HG03520 (cell line): Measurements from ENCODE around the gene HOXC9.

ENCODE experiments used
- ATAC-seq: cut with Tn5 transposase; IDR thresholded peaks from one replicate; pipeline ENCODE4 v1.9.1; 2021; ENCODE audit warnings: mild to moderate bottlenecking, moderate library complexity; ENCODE audit not compliant: unreplicated experiment

The HOXC9 gene

DNA sequence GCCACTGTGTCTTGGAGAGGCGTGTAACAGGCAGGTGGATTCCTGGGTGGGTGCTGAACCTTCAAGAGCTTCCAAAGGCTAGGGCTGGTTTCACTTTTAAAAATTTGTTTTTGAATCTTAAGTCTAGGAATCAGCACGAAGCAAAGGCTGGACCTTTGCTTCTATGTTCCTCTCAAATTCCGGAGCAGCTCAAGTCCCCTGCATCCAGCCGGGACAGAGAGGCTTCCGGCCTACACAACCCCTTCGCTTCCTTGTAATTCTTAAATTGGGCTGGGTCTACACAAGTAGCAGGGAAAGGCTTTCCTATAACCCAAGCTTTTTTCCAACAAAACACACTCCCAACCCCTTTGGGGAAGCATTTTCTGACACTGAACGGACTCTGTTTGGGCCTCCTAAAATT, 37.0 kb upstream of the HOXC9 start:
- no peak for ATAC-seq

DNA sequence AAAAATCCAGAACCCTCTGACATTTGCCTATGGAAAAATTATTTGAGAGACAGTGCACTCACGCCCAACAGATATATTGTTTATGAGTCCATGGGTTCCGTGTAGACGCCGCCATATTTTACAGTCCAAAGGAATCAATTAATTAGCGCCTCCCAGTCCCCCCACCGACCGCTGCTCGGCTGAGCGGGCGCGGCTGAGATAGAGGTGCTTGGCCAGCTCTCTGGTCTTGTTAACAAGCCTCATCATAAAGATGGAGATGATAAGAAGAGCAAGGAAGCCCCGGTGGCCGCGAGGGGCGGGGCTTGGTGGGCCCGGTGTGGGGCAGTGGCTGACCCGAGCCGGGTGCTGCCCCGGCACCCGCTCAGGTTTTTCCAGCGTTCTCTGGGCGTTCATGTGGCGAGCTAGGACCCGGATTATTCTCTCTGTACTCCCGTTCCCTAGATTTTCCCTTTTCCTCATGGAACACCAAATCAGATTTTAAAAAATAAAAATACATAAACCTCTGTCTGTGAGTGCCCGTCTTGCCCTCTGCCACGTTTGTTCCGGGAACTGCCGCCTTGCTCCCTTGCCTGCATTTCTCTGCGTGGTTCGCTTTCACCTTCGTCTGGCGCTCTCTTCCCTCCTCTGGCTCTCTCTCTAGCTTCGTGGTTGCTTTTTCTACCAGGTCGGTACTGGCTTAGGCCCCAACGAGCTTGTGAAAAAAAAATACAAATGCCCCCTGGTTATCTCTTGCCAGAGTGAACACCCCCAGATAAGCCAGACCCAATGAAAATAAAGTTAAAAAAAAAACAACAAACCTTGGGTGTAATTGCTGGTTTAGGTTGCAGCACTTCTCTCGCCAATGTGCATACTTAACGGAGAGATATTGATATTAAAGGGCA, 36.3 kb upstream of the HOXC9 start:
- ATAC-seq, result no peak

DNA sequence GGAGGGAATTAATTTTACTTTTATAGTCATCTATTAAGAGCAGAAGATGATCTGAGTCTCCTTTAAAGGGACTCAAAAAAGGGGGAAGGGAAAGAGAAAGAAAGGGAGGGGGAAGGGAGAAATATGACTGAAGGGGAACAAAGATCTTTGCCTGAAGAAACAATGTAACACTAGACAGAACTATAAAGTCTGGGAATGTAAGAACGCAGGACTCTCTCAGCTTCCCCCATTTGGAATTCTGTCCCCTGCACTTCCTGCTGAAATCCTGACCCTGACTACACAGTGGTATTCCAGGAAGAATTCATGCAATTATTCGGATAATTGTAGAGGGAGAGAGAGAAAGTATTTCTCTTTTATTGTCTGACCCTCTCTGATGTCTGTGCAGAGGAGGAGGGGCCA, 35.6 kb upstream of the HOXC9 start:
- no peak for ATAC-seq

DNA sequence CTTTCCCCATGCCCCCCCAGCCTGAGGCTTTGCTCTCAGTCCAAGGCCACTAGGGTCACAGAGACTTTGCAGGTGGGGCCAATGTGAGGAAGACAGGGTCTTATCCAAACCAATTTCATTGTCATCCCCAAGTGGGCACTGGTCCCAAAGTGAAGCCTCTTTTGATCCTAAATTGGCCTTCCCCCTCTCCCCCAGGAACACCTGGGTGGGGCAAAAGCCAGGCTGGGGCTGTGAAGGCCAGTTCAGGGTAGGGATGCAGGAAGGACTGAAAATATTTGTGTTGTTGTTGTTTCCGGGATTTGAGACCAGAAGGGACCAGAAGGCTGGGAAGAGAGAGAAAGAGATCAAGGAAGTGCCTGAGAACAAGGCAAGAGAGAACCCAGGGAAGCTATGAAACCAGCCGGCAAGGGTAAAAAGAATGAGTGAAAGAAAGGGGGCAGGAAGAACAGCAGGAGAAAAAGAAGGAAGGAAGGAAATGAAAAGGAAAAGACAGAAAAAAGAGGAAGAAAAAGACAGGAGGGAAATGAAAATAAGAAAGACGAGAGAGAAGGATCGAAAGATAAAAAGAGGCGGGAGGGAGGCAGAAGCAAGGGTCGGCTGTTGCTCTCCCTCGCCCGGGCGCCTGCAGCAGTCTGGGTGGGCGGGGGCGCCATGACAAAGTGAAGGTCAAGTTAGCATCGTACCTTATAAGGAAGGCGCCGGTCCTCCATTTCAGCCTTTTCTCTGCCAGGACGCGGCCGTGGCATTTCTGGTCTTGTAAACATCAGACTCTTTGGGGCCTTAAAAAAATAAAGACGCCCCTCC, 34.5 kb upstream of the HOXC9 start:
- ATAC-seq, result no peak

DNA sequence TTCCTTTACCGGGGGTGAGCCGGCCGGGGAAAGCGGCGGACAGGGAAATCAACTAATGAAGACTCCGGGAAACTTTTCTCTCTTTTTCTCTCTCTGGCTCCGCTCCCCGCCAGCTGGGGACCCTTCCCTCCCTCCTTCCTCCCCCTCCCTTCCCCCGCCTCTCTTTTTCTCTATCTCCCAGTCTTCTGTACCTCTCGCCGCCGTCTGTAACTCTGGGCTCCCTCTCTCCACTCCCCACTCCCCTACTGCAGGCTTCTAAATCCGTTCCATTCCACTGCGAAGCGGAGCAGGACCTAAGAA, 33.9 kb upstream of the HOXC9 start:
- ATAC-seq, result no peak

DNA sequence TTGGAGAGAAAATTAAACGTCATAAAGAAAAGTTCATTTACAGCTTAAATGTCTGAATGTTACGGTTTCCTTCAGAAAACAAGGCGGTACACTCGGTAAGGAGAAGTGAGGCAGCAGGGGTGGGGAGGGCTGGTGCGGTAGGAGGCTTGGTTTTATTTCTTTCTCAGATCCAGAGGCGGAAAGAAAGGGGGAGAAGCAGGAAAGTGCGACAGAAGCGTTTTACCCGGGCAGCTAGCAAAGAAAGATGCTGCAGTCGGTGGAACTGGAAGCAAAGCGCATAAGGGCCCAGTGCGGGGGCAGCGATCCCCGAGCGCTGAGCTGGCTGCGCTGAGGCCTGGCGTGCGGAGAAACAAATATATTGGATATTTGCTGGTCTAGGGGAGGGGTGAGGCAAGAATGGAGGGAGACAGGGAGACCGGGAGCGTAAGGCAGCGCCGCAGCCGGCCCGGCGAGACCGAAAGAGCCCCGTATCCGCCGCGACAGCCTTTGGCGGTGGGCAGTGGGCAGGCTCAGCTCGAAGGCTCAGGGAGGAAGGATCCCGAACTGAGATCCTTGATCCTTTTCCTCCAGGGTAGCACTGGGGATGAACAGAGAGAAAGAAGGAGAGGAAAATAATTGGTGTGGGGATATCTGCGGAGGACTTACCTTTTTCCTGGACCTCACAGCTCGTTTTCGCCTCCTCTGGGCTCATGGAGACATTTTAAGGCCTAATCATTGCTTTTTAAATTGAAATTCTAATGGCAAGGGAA, 33.4 kb upstream of the HOXC9 start:
- ATAC-seq, result no peak

DNA sequence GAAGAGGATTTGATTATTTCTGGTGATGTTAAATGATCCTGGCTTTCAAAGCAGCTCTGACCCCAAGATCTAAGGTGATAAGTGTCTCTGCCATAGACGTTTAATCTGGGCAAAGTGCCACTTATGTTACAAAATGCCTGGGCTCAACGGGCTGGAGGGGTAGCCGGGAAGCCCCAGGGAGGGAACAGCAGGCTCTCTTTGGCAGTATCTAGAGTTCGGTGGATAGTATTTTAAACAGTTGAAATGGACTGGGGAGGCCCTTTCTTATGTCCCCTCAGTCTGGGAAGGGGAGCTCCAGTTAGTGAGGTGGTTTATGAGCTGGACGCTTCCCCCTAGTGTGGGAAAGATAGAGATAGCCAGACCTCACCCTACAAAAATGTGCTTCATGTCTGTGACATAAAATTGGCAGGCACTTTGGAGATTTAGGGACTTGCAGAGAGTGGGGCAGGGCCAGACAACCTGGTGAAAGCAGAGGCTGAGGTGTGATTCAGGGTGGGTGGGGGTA, 32.5 kb upstream of the HOXC9 start:
- no peak for ATAC-seq

DNA sequence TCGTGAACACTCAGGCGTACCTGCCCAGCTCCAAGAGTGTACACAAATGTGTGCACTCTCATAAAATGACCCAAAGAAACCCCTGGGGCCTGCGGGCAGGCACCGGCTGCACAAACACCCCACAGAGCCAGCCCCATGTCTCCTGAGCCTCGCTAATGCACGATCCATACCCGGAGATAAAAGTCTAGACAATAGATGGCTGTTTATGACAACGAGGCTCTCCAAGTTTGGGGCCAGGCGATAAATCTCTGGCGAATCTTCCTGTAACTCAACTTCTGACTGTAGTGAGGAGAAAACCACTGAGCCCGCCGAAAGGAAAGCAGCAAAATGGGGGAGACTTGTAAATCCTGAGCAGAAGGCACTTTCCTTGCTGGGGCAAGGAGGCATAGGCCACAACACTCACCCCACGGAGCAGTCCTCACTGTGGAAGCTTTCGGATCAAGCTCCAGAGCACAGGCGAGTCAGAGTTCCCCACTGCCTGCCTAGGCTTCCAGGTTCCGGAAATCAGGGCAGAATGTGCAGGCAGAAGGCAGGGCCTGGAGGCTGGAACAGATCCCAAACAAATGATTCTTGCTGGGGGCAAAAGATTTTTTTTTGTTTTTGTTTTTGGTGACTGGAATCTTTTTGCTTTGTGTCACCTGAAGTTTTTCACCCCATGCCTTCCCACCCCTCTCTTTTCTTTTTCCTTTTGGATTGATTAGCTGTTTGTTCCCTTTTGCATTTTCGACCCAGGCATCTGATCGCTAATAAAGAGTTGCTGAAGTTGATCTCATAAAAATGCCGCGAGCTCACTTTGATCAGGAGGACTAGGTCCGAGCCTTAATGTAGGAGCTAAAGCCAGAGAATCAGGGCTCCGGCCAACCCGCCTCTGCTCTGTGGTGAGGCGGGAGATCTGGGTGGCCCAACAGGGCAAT, 31.5 kb upstream of the HOXC9 start:
- no peak for ATAC-seq

DNA sequence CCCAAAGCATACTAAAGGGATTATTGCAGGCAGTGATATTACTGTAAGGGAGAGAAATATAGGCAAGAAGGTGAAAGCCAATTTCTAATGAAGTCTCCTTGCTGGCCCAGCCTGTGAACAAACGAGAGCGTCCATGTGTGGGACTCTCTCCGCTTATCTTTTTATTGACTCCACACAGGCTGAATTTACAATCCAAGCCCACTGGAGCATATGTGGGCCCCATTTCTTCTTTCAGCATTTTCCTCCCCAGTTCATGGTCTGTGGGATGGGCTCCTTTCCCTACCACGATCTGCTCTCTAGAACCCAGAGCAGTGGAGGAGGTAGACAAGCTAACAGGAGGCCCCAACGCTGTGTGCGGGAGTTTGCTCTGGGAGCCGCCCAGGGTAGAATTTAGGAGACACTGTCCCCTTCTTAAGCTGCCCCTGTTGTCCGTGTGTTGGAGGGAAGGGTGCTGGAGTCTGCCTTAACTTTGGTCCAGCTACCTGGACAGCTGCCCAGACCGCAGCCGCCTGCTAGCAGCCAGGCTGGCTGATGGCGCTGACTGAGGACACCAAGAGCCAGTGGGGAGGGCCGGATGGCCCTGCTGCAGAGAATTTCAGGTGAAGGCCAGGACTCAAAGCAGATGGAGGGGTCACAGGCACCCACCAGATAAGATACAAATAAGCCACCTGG, 30.2 kb upstream of the HOXC9 start:
- ATAC-seq, result no peak

DNA sequence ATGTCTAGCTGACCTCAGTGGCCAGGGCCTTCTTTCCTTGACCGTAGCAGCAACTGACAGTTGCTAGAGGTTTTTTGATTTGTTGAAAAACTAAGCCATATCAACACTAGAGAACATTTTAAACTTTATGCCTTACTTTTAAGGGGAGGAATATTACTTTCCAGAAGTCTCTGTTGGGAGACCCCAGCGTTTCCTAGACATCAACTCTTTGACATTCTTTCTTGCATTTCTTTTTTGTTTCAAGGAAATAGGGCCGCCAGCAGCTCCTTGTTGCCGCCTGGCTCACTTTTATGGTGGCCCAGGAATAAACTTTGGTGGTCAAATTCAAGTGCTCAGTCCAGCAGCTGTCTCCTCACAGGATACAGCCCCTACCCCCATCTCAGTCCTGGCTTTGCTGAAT, 29.5 kb upstream of the HOXC9 start:
- no peak for ATAC-seq

DNA sequence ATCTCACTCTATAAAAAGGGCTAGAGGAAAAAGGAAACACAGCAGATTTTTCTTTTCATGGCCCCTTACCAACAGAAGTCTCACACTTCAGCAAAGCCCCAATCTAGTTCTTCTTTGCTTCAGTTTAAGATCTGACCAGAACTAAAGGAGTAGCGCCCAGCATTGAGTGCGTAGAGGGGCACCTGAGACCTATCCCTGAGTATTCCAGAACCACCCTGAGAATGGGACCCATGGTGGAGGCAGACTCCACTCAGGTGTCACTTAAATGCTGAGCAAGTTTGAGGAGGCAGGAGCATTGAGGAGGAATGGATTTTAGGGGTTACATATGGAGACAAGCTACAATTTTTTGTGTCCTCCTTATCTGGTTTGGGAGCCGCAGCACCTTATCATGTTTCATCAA, 28.8 kb upstream of the HOXC9 start:
- no peak for ATAC-seq

DNA sequence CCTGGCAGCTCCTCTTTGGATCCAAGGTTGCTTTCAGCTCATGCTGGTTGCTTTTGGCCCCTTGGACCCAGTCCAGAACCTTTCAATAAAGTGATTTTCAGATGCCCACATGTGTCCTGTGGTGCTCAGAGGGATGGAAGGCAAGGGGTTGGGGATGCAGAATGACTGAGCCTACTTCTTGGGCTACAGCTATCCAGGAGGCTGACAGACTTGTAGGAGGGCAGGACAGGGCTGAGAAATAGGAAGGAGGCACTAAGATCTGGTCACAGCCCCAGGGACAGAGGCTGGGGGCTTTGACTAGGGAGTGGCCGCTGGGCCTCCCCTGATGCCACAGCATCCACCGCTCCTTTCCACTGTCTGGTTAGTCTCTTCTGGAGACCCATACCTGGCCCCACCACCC, 28.3 kb upstream of the HOXC9 start:
- ATAC-seq, result no peak

DNA sequence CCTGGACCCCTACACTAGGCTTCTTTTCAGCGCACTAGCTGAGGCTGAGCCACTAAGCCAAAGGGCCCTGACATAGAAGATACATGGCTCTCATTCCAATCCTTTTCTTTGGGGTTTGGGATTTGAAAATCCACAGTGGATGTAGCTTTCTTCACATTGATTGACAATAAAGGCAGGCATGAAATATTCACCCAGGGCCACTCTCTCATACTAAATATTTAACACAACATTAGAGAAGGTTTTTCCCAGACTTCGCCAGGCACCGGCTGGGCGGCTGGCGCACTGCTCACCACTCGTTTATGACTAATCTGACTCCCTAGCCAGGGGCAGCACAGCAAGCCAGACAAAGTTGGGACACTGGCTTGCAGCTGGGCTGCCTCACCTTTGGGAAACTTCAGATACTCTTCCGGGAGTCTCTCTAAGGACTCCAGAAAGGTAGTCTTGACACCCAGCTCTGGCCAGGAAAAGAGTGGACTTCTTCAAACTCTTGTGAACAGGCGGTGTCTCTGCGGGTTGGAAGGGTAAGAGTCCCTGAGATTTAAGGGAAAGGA, 27.7 kb upstream of the HOXC9 start:
- ATAC-seq, result no peak

DNA sequence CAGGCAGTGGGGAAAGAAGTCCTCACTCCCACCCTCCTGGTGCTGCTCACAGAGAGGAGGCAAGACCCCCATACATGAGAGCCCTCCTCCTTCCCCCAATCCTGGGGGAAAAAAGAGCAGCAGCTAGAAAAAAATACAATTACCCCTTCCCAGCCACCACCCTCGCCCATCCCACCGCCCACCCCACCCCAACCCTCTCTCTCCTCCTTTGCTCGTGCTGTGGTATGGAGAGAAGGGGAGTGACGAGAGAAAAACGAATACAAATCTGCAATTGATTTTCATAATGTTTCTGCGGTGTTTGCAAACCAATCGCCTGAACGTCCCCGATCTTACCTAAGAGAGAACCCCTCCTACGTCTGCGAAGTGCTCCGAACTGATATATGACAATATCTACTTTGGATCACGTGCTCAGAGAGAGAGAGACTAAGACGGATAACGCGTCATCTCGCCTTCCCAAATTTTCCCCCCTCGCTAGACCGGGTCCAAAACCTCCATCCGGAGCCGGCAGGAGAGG, 27.2 kb upstream of the HOXC9 start, which contains the start of gene HOXC11:
Gene HOXC11 (plus strand): TSS at position 405 of the 514 bp plus-strand sequence. CDS start 116 bp downstream, outside the sequence.
- no peak for ATAC-seq

DNA sequence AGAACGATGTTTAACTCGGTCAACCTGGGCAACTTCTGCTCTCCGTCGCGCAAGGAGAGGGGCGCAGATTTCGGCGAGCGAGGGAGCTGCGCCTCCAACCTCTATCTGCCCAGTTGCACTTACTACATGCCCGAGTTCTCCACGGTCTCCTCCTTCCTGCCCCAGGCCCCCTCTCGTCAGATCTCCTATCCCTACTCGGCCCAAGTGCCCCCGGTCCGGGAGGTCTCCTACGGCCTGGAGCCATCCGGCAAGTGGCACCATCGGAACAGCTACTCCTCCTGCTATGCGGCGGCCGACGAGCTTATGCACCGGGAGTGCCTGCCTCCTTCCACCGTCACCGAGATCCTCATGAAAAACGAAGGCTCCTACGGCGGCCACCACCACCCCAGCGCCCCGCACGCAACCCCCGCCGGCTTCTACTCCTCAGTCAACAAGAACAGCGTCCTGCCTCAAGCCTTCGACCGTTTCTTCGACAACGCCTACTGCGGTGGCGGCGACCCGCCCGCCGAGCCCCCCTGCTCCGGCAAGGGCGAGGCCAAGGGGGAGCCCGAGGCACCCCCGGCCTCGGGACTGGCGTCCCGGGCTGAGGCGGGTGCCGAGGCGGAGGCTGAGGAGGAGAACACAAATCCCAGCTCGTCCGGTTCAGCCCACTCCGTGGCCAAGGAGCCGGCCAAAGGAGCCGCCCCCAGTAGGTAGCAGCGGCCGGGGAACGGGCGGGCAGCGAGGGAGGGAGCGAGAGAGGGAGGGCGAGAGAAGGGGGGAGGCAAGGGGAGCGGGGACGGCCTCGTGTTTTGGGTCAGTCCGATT, 26.5 kb upstream of the HOXC9 start:
- no peak for ATAC-seq

DNA sequence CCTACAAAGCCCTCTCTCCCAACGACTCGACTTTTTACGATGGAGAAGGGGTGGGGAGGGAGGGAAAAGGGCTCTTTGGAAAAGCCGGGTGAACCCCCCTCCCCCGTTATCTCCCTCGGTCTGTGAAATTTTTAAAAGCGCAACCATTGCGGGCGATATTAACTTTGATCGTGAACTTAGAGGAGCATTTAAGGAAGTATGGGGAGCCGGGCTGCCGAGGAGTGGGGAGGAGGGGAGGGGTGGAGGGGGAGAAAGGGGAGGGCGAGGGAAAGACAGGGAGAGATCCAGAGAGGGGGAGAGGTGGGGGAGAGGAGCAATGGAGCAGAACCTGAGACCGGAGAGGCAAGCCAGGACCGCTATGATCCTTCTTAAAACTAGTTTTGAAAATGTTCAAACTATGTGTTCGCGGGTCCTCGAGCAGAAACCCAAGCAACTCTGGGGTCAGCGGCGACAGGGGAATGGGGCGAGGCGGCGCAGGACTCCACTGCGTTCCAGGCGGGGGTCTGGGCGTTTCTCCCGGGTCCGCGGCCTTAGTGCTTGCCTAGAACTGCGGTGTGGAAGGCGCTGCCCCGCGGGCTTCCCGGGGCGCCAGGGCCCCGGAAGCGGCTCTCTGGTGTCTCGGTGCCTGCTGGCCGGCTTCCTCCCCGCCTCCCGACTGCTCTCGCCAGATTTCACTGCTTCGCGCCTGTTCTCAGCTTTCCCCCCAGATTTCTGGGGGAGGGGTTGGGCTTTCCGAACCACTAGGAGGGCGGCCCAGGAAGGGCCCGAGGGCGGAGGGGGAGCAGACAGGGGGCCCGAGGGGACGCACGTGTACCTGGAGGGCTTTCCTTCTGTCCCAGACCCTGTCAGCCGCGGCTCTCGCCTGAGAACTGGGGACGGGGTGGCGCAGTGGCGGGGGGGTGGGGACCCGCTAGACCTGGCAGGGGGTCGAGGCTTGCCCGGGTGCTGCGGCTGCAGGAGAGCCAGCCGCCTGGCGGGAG, 25.6 kb upstream of the HOXC9 start, which contains the start of gene HOTAIR:
Gene HOTAIR (minus strand): TSS at position 871 of the 980 bp plus-strand sequence.
- no peak for ATAC-seq

DNA sequence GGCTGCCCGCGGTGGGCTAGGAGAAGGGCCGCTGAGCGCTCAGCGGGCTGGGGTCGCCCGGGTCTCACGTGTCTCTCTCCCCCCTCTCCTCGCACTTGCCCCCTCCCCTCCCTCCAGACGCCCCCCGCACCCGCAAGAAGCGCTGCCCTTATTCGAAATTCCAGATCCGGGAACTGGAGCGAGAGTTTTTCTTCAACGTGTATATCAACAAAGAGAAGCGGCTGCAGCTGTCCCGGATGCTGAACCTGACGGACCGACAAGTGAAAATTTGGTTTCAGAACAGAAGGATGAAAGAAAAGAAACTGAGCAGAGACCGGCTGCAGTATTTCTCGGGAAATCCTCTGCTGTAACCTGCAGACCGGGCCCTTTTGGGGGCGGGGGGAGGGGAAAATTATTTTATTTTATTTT, 24.9 kb upstream of the HOXC9 start:
- no peak for ATAC-seq
